Right ventricle myocardium inferior (tissue), 1 donor: ENCODE results near the gene TRAF3IP3. TPM values are rescaled to one million over a fixed set of nuclear protein-coding genes. Genes with fewer than 3 reads are reported as not detected.
"Not testable (repeated sequence)": the region's sequence is repeated elsewhere in the genome, so short reads cannot be mapped to it uniquely, and the experiment has no call there.

Experiments
- ATAC-seq: fragments of 200-7000 bp; cut with Tn5 transposase; one replicate; pipeline ENCODE4 v1.9.1; 2020; ENCODE audit warnings: mild to moderate bottlenecking, moderate library complexity
- DNase-seq: peaks from one replicate; pipeline ENCODE4 v3.0.0; 2021; ENCODE audit errors: missing footprints
- intact Hi-C: fragments of 100-400 bp; cut with DNase I; formaldehyde crosslinking; loops from one replicate; pipeline ENCODE4 v1.11.0; 2022
- total RNA-seq: library from RNA; stranded (reverse); fragmentation: NEBNext Ultra II Directional; extraction: Animal tissue kit (Norgen Biotek cat#: 25700); gene quantifications from one replicate; pipeline ENCODE4 v1.2.1, GENCODE V29; 2021
- donor health status: DM: no; HTN: yes; CAD: no; lungs with severe emphysema.

Gene TRAF3IP3
- total RNA-seq, 1 donor from 2014 or later, result 1.7 TPM

DNA sequence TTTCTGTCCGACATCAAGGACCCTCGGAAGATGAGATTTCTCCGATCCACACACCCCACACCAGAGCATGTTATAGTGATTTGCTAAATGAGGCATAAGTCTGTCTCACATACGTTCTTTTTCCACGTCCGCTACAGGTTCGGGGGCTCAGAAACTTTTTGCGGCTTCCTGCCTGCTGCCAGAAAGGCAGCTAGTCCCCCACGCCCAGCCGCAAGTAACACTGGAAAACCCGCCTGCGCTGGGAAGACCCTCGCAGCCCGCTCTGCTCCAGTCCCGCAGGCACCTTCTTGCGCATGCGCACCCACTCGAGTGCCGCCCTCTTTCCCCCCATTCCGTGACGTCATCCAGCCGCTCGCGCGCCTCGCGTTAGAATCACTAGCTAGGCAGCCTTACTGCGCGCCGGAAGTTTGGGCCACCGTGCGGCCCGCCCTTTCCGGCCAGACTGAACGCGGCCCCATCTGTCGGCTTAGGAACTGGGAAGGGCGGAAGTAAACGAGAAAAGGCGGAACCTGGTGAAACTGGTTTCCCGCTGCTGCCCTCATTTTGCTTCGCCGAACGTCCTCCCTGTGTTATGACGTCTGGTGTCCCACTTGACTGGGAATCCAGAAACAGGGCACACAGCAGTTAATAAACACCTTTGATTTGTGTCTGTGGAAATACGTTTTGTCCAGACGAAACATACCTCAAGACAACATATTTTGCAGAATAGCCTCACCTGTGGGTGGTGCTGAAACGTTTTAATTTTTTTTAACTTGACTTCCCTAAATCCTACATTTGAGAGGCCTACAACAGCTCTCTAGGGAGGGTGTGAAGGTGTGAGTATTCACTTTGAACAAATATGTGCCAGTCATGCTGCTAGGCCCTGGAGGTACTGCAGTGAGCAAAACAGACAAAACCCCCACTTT is 28.7 kb downstream of the TRAF3IP3 start, which contains the start of gene C1orf74:
Gene C1orf74, minus strand, starts transcription at position 295 of the 905 bp plus-strand sequence. CDS start 925 bp downstream, outside the sequence.
- peak; percentile 97 for ATAC-seq
- DNase-seq, result peak; percentile 100
- intact Hi-C loops, result loop anchor here (2.0 to 5.0 kb wide), 2 partner anchors 37 to 42 kb away; partner anchors contain the start of gene UTP25

- DNase-seq, result no peak
- no peak for ATAC-seq
- intact Hi-C loops, result loop anchor here (2.0 kb wide), 1 partner anchor 41 kb away; the partner anchor contains the start of gene UTP25
These were observed 29.7 kb downstream of the TRAF3IP3 start for GRCh38 chr1:209785592-209785991.

DNA sequence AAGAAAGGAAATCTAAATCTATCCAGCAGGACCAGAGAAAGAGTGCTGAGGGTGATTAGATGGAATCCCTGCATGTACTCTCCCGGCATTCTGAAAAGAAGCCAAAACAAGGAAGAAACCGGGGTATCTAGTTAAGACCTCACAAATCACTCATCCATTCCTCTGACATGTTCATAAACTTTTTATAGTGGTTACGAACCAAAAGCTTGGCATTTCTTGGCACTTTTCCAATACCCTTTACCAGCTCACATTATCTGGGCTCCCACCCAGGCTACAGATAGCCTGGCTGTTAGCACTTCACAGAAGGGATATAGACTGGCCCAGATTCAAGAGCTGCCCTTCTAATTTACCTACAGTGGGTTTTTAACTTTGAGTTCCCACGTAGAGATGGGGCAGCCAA is 30.3 kb downstream of the TRAF3IP3 start:
- DNase-seq, result no peak
- no peak for ATAC-seq
- intact Hi-C loops, result no loop called here

- no peak for DNase-seq
These were observed 31.7 kb downstream of the TRAF3IP3 start for GRCh38 chr1:209787551-209787950.

GRCh38 chr1:209789245-209789644 is 33.4 kb downstream of the TRAF3IP3 start:
- intact Hi-C loops, result no loop called here
- ATAC-seq (no peak), DNase-seq (no peak)

More at GRCh38 chr1:209787551-209787950, 31.7 kb downstream of the TRAF3IP3 start:
- intact Hi-C loops, result no loop called here
- ATAC-seq, result peak; percentile 45

DNA sequence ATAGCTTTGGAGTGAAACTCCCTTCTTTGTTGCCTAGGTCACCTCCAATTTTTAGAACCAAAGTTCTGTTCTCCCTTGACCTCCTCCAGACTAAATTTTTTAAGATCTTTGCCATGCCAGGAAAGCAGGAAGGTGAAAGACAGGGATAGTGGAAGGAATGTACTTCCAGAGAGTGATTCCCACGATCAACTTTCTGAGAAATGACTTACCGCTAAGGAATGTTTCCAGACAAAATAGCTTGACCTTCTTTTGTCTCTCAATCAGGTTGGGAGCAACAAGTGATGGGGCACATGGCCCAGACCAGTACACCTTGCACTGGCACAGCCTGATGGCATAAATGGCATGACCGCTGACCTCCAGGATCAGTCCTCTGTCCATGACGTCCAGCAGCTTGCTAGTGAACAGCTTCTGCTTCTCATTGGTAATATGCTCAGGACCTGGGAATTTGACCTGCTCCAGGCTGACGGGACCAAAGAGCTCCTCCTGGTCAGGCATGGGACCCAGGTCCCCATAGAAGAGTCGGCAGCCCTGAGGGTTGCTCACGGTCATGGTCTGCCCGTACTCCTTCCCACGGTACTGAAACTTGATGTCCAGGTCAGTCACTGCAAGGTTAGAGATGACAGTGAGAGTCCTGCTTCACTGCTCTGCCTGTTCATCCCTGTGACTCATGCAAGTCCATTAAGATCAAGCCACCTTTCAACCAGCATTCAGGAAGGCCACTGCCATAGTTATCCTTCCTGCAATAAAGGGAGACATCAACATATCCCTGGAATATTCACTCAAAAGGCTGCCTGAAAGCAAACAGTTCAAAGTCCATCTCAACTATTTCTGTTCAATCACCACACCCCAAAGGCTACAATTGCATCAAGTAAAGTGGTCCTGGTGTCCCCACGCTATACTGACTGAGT is 34.7 kb downstream of the TRAF3IP3 start:
- DNase-seq (no peak), ATAC-seq (no peak)
- intact Hi-C loops, result no loop called here

- intact Hi-C loops, result no loop called here
- ATAC-seq, result no peak
- no peak for DNase-seq
These were observed 36.1 kb downstream of the TRAF3IP3 start for GRCh38 chr1:209791920-209792319.

DNA sequence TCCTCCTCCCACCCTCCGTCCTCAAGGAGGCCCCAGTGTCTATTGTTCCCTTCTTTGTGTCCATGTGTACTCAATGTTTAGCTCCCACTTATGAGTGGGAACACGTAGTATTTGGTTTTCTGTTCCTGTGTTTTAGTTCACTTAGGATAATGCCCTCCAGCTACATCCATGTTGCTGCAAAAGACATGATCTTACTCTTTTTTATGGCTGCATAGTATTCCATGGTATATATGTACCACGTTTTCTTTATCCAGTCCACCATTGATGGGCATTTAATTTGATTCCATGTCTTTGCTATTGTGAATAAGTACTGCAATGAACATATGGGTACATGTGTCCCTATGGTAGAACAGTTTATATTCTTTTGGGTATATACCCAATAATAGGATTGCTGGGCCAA is 37.9 kb downstream of the TRAF3IP3 start:
- DNase-seq, ATAC-seq, intact Hi-C loops: not testable (repeated sequence)

- no peak for DNase-seq
- intact Hi-C loops, result no loop called here
- no peak for ATAC-seq
These were observed 42.3 kb downstream of the TRAF3IP3 start for GRCh38 chr1:209797978-209798639.

DNA sequence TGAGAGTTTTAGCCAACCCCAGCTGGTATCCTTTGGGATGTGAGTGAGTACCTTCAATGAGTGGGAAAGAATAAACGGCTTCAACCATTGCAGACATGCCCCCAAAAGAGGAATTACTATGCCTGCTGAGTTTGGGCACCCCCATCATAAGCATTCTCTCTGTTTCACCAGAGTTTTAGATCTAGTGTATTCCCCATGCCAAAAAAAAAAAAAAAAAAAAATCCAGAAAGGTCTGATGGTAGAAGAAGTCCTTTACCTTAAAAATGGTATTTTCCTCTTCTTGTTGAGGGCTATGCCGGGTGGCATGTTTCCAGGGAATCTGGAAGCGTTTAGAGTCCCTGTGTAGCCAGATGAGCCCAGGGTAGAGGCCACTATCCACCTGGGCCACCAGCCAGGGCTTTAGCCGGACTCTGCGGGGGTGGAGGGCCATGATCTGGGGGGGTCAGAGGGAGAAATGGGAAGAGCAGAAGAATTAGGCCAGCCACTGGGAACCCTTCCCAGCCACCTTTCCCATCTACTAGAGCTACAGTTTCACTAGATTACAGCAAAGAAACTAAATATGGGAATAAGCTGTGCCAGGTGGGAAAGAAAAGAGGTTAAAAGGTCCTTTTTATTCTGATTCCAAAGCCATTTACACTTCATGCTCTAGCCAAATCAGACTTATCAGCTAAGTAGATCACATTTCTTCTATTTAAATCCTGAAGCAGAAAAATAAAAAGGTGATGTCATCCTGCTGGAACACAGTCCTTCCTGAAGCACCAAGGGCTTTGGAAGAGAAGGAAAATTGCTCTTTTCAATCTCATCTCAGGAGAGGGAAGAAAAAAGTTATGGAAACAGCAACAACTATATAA is 45.4 kb downstream of the TRAF3IP3 start:
- no peak for DNase-seq
- intact Hi-C loops, result no loop called here
- ATAC-seq, result no peak

DNA sequence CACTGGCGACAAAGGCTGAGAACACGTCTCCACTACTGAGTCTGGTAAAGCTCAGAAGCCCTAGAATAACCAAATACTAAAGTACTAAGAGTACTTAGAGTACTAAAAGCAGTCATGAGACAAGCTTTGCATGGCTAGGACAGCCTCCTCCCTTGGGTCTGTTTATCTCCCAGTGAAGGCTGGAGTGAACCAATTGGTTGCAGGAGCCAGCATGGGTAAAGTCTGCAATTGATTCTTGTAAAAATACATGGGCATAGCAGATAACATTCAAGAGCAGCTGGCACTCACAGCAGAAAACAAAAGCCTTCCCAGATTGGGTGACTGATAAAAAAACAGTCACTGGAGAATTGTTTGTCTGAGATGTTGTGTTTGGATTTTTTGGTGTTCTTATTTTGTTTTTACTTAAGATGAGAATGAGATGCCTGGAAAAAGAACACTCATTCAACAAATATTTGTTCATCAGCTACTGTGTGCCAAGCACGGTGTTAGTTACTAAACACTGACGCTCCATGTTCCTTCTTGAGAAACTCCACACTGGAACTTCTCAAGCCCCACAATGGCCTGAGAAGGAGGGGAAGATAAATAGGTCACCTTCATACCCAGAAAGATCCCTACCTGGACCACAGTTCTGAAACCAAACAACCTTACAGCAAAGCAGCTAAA is 46.4 kb downstream of the TRAF3IP3 start:
- DNase-seq (no peak), ATAC-seq (peak; percentile 43)
- intact Hi-C loops, result no loop called here

- DNase-seq (no peak), ATAC-seq (no peak)
- intact Hi-C loops, result no loop called here
These were observed 46.9 kb downstream of the TRAF3IP3 start for GRCh38 chr1:209802780-209803152.

GRCh38 chr1:209803568-209803967 is 47.7 kb downstream of the TRAF3IP3 start:
- no peak for DNase-seq
- ATAC-seq, result no peak
- intact Hi-C loops, result no loop called here

DNA sequence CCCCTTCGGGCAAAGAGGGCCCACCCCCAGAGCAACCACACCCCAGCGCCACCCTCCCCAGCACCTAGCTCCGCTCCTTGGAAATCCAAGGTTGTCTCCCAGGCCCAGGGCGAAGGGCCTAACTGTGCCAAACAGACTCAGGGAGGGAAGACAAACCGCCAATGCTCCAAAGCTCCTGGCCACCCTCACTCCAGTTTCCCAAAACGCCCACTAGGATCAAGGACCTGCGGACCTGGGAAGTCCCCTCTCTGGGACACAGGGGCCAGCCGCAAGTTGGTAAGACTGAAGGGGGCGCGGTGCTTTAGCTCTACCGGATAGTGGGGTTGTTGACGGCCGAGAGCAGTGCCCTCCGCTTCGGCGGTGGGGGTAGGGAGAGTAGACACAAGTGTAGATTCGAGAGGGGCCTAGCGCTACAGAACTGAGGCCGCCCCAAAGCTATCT is 49.5 kb downstream of the TRAF3IP3 start:
- intact Hi-C loops, result no loop called here
- ATAC-seq (no peak), DNase-seq (no peak)

DNA sequence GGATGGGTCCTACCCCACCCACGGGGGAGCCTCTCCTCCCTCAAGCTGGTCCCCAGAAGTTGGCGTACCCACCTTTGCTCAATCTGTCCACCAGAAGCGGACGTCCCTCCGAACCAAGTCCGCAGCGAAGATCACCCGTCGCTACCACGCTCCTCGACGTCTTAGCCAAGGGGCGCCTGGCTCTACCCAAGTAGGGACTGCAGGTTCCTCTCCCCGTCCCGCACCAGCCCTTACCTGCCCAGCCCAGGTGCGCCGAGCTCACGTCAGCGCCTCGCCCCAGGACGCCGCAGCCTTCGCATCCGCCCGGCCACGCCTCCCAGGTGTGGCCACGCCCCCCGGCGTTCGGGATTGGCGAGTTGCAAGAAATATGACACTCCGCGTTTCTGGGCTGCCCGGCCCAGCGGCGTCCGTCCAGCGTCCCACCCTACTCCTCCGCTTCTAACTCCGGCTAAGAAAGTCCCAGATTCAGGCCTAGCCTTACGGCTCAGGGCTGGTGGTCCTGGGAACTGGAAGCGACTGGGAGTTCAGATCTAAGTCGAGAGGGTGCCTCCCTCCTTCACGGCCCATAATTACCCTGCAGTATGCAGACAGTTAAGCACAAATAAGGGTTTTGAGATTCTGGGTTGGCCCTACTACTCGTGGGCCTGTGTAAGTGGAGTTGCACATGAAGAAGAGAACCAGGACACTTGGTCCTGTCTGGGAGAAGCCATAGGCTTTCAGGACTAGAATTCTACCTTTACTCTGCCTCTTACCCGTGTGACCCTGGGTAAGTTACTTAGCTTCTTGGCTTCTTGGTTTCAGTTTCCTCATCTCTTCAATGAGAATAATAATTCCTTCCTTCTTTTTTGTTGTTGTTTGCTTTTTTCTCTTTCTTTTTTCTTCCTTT is 50.3 kb downstream of the TRAF3IP3 start, which contains the start of gene IRF6:
Gene IRF6, minus strand, starts transcription at position 268 of the 886 bp plus-strand sequence. CDS start 4,729 bp downstream, outside the sequence.
- intact Hi-C loops, result no loop called here
- DNase-seq (peak; percentile 93), ATAC-seq (peak; percentile 70)

DNA sequence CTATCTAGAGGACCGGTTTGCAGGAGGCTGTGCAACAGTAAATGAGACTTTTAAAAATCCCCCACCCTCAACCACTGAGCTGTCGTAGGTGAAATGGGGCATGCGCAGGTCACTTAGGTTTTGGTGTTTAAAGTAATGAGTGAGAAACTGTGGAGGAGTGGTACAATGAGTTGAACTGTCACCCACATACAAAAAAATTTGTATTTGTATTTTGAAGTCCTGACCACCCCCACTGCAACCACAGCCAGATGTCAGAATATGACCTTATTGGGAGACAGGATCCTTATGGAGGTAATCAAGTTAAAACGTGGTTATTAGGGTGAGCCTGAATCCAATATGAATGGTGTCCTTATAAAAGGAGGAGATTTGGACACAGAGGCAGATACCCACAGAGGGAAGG is 51.7 kb downstream of the TRAF3IP3 start:
- ATAC-seq, result no peak
- intact Hi-C loops, result no loop called here
- DNase-seq, result no peak
